ENCODE results near the gene NUP54. TPM values are rescaled to one million over a fixed set of nuclear protein-coding genes. Genes with fewer than 3 reads are reported as not detected.

NUP54 gene
- total and polyA plus RNA-seq, 9 of the 15 experiments (the other 6 are each of a cell fraction or from before 2014, with no cell fraction given) = 29.6 to 115 (median 67.7) TPM

DNA sequence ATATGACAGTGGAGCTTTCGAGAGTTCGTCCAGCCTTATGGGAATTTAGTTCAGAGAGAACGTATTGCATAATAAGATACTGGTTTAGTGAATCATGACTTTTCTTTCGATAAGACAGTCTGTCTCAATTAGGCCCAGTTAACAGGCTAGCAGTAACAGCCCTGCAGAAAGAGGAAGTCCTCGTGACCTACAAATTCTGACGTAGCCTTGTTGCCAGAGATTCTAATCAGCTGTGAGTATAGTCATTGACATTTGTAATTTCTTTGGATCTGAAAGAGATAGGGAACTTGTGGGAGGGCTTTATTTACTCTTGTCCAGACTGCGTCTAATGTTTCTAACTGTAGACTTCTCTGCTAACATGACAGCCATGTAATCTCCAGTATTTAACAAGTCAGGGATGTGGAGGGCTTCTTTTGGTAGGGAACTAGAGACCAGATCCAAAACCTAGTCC lies 57.9 kb downstream of the NUP54 start (continued):
- TF ChIP-seq TFE3 (CRISPR knock-in tag; IDR thresholded peaks at IDR 0.05) (peak; percentile 84), CBX1 (IDR thresholded peaks at IDR 0.05; ENCODE audit: low read depth) (no peak), ZSCAN32 (CRISPR knock-in tag; IDR thresholded peaks at IDR 0.05) (no peak), ERF (CRISPR knock-in tag; IDR thresholded peaks at IDR 0.05) (no peak), RBM39 (optimal IDR thresholded peaks at IDR 0.05; ENCODE audit: low read depth, low read length) (no peak), ZNF12 (CRISPR knock-in tag; IDR thresholded peaks at IDR 0.05) (no peak), NFIX (CRISPR knock-in tag; IDR thresholded peaks at IDR 0.05; ENCODE audit: low read depth) (no peak), ZNF24 (IDR thresholded peaks at IDR 0.05) (no peak), TAL1 (IDR thresholded peaks at IDR 0.05) (peak; percentile 45), CBX5 (IDR thresholded peaks at IDR 0.05; ENCODE audit: borderline replicate concordance, low read depth) (no peak), GABPB1 (CRISPR knock-in tag; IDR thresholded peaks at IDR 0.05) (0 out of 2 replicates have a peak, but pooled peaks have one; percentile 9)
- TF ChIP-seq, protein P1, sequence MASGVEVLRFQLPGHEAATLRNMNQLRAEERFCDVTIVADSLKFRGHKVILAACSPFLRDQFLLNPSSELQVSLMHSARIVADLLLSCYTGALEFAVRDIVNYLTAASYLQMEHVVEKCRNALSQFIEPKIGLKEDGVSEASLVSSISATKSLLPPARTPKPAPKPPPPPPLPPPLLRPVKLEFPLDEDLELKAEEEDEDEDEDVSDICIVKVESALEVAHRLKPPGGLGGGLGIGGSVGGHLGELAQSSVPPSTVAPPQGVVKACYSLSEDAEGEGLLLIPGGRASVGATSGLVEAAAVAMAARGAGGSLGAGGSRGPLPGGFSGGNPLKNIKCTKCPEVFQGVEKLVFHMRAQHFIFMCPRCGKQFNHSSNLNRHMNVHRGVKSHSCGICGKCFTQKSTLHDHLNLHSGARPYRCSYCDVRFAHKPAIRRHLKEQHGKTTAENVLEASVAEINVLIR (CRISPR knock-in tag; IDR thresholded peaks at IDR 0.05) = peak; percentile 62
- TF ChIP-seq, protein P2, sequence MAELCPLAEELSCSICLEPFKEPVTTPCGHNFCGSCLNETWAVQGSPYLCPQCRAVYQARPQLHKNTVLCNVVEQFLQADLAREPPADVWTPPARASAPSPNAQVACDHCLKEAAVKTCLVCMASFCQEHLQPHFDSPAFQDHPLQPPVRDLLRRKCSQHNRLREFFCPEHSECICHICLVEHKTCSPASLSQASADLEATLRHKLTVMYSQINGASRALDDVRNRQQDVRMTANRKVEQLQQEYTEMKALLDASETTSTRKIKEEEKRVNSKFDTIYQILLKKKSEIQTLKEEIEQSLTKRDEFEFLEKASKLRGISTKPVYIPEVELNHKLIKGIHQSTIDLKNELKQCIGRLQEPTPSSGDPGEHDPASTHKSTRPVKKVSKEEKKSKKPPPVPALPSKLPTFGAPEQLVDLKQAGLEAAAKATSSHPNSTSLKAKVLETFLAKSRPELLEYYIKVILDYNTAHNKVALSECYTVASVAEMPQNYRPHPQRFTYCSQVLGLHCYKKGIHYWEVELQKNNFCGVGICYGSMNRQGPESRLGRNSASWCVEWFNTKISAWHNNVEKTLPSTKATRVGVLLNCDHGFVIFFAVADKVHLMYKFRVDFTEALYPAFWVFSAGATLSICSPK (IDR thresholded peaks at IDR 0.05; ENCODE audit: borderline replicate concordance) = no peak
- TF ChIP-seq, protein P3, sequence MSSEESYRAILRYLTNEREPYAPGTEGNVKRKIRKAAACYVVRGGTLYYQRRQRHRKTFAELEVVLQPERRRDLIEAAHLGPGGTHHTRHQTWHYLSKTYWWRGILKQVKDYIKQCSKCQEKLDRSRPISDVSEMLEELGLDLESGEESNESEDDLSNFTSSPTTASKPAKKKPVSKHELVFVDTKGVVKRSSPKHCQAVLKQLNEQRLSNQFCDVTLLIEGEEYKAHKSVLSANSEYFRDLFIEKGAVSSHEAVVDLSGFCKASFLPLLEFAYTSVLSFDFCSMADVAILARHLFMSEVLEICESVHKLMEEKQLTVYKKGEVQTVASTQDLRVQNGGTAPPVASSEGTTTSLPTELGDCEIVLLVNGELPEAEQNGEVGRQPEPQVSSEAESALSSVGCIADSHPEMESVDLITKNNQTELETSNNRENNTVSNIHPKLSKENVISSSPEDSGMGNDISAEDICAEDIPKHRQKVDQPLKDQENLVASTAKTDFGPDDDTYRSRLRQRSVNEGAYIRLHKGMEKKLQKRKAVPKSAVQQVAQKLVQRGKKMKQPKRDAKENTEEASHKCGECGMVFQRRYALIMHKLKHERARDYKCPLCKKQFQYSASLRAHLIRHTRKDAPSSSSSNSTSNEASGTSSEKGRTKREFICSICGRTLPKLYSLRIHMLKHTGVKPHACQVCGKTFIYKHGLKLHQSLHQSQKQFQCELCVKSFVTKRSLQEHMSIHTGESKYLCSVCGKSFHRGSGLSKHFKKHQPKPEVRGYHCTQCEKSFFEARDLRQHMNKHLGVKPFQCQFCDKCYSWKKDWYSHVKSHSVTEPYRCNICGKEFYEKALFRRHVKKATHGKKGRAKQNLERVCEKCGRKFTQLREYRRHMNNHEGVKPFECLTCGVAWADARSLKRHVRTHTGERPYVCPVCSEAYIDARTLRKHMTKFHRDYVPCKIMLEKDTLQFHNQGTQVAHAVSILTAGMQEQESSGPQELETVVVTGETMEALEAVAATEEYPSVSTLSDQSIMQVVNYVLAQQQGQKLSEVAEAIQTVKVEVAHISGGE (CRISPR knock-in tag; IDR thresholded peaks at IDR 0.05) = 0 out of 6 replicates have a peak, but pooled peaks of 1 of the 3 experiments have one; percentile 19
- TF ChIP-seq, protein P4, sequence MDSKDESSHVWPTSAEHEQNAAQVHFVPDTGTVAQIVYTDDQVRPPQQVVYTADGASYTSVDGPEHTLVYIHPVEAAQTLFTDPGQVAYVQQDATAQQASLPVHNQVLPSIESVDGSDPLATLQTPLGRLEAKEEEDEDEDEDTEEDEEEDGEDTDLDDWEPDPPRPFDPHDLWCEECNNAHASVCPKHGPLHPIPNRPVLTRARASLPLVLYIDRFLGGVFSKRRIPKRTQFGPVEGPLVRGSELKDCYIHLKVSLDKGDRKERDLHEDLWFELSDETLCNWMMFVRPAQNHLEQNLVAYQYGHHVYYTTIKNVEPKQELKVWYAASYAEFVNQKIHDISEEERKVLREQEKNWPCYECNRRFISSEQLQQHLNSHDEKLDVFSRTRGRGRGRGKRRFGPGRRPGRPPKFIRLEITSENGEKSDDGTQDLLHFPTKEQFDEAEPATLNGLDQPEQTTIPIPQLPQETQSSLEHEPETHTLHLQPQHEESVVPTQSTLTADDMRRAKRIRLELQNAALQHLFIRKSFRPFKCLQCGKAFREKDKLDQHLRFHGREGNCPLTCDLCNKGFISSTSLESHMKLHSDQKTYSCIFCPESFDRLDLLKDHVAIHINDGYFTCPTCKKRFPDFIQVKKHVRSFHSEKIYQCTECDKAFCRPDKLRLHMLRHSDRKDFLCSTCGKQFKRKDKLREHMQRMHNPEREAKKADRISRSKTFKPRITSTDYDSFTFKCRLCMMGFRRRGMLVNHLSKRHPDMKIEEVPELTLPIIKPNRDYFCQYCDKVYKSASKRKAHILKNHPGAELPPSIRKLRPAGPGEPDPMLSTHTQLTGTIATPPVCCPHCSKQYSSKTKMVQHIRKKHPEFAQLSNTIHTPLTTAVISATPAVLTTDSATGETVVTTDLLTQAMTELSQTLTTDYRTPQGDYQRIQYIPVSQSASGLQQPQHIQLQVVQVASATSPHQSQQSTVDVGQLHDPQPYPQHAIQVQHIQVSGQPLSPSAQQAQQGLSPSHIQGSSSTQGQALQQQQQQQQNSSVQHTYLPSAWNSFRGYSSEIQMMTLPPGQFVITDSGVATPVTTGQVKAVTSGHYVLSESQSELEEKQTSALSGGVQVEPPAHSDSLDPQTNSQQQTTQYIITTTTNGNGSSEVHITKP (IDR thresholded peaks at IDR 0.05; ENCODE audit: partially characterized antibody) = no peak
- TF ChIP-seq, protein P5, sequence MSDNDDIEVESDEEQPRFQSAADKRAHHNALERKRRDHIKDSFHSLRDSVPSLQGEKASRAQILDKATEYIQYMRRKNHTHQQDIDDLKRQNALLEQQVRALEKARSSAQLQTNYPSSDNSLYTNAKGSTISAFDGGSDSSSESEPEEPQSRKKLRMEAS (CRISPR knock-in tag; IDR thresholded peaks at IDR 0.05) = no peak

Data from K562 (cell line).